Progenitor cell of endocrine pancreas (in vitro differentiated cells): ENCODE results near the gene PGGT1B. TPM values are rescaled to one million over a fixed set of nuclear protein-coding genes. Genes with fewer than 3 reads are reported as not detected.

Experiments used
- DNase-seq: peaks from one replicate; pipeline ENCODE4 v3.0.0; 2021; ENCODE audit warnings: low spot score; ENCODE audit not compliant: unreplicated experiment
- H3K27ac Mint-ChIP-seq: 2 replicates; pipeline ENCODE4 v1.8.0; 2021; ENCODE audit warnings: mild to moderate bottlenecking, moderate library complexity, mixed read lengths
- H3K27me3 Mint-ChIP-seq: 2 replicates; pipeline ENCODE4 v1.8.0; 2021; ENCODE audit warnings: mixed read lengths
- H3K36me3 Mint-ChIP-seq: 2 replicates; pipeline ENCODE4 v1.8.0; 2022; ENCODE audit warnings: mixed read lengths; ENCODE audit not compliant: insufficient read depth
- H3K4me1 Mint-ChIP-seq: 2 replicates; pipeline ENCODE4 v1.8.0; 2021; ENCODE audit warnings: low read depth, mixed read lengths
- H3K4me3 Mint-ChIP-seq: 2 replicates; pipeline ENCODE4 v1.8.0; 2021; ENCODE audit warnings: low read depth, mild to moderate bottlenecking, moderate library complexity, mixed read lengths
- H3K9me3 Mint-ChIP-seq: 2 replicates; pipeline ENCODE4 v1.8.0; 2021; ENCODE audit warnings: low read depth, mixed read lengths
- total RNA-seq: library from RNA; stranded (reverse); gene quantifications from 2 replicates; pipeline ENCODE4 v1.2.1, GENCODE V29; 2021
- TF ChIP-seq, protein P1 (sequence below): fragments of 200-600 bp; sonication (generic); IDR thresholded peaks from one replicate; pipeline ENCODE4 v1.5.0; 2021; ENCODE audit warnings: antibody characterized with exemption, mild to moderate bottlenecking; ENCODE audit not compliant: unreplicated experiment

The PGGT1B gene
- total RNA-seq, 1 donor from 2014 or later: 43.5 TPM

DNA sequence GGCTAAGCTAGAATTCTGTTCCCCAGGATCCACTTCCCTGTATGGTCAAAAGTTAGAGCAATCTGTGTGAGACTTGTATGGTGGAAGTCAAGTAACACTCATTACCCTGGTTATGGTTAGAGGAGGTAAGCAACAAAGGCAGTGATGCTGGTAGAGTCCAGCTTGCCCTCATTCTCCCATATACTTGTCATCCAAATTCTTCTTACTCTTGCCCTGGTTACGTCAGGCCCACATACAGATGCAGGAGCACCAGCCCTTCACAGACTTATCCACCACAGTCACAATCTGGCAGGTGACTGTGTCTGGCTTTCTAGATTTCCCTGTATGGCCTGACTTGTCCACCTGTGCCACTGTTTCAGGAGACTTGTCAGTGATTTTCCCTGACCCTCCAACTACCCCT lies 35.4 kb downstream of the PGGT1B start:
- peaks cover 18% of the 10 kb centered on the region for H3K36me3 Mint-ChIP-seq
- no peaks in the 10 kb centered on the region for H3K9me3 Mint-ChIP-seq
- no peaks in the 10 kb centered on the region for H3K27me3 Mint-ChIP-seq
- DNase-seq: no peak
- no peak overlapping the region for H3K4me3 Mint-ChIP-seq
- TF ChIP-seq, protein P1, sequence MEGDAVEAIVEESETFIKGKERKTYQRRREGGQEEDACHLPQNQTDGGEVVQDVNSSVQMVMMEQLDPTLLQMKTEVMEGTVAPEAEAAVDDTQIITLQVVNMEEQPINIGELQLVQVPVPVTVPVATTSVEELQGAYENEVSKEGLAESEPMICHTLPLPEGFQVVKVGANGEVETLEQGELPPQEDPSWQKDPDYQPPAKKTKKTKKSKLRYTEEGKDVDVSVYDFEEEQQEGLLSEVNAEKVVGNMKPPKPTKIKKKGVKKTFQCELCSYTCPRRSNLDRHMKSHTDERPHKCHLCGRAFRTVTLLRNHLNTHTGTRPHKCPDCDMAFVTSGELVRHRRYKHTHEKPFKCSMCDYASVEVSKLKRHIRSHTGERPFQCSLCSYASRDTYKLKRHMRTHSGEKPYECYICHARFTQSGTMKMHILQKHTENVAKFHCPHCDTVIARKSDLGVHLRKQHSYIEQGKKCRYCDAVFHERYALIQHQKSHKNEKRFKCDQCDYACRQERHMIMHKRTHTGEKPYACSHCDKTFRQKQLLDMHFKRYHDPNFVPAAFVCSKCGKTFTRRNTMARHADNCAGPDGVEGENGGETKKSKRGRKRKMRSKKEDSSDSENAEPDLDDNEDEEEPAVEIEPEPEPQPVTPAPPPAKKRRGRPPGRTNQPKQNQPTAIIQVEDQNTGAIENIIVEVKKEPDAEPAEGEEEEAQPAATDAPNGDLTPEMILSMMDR: no peak
- H3K27ac Mint-ChIP-seq: no peak overlapping the region
- H3K4me1 Mint-ChIP-seq: no peaks in the 10 kb centered on the region

DNA sequence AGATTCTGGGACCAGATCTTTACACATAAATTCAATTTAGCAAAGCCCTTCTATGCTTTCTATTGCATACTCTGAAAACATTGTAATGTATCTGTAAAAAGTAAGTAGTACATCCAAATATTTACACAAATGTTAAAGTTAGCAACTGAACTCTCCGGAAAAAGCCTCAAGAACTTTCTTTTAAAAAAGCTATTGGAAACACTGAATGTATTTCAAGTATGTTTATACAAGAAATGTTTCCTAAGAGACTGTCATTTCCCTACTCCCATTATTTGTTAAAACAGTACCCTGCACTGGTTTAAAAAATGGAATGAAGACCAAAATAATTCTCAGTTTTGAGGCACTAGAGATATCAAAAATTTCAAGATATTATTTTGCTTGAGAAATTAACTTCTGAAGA lies 48.1 kb downstream of the PGGT1B start:
- no peak for DNase-seq
- Mint-ChIP-seq H3K27me3 (no peaks in the 10 kb centered on the region), H3K27ac (no peak overlapping the region), H3K4me1 (no peaks in the 10 kb centered on the region), H3K9me3 (peaks cover 3% of the 10 kb centered on the region), H3K4me3 (no peak overlapping the region), H3K36me3 (peaks cover 10% of the 10 kb centered on the region)
- TF ChIP-seq, protein P1: no peak

DNA sequence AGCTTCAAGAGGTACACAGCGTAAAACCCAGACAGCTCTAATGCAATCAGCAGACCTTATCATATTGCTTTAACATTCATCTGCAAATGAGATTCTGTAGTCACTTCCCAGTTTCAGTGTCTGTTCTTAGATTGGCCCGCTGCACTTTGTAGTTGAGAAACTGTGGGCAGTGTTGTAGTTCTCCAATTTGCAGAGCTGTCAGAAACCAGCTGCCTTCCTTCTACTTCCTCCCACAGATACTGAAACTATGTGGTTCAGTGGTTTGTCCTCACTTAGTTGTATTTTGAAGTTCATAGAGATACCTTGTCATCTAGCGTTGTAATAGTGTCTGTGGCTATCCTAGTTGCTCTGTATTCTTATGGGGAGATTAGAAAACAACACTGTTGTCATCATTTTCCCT lies 53.4 kb downstream of the PGGT1B start:
- TF ChIP-seq, protein P1: no peak
- no peak for DNase-seq
- Mint-ChIP-seq H3K4me3 (no peak overlapping the region), H3K27ac (no peak overlapping the region), H3K27me3 (no peaks in the 10 kb centered on the region), H3K9me3 (no peaks in the 10 kb centered on the region), H3K36me3 (no peaks in the 10 kb centered on the region), H3K4me1 (no peaks in the 10 kb centered on the region)

DNA sequence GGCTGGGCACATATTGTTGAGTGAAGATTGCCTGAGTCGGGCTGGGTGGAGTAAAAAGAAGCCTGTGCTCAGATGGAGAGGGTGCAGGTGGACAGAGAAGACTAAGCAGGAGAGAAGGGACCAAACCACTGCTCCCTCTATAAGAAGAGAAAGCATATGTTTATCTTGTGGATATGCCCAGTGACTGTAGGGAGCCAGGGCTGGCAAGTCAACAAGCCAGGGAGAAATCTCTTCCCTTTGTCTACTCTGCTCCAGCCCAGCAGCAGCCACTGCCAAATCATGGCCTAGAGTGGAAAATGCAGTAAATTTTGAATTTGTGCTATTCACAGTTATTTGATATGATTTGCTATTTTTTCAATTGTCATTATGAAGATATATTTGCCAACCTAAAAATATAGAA lies 59.7 kb downstream of the PGGT1B start:
- Mint-ChIP-seq H3K27me3 (no peaks in the 10 kb centered on the region), H3K4me1 (no peaks in the 10 kb centered on the region), H3K27ac (no peak overlapping the region), H3K36me3 (peaks cover 2% of the 10 kb centered on the region), H3K4me3 (no peak overlapping the region), H3K9me3 (no peaks in the 10 kb centered on the region)
- DNase-seq: no peak
- TF ChIP-seq, protein P1: no peak

DNA sequence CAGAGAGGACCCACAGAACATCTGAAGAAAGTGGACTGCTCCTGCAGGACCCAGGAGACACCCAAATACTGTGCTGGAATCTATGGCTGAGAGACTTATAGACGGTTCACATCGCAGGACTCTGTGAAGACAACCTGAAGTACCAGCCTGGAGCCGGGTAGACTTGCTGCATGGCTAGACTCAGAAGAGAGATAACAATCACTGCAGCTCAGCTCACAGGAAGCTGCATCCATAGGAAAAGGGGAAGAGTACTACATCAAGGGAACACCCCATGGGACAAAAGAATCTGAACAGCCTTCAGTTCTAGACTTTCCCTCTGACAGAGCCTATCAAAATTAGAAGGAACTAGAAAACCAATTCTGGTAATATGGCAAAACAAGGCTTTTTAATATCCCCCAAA lies 66.5 kb downstream of the PGGT1B start:
- H3K27ac Mint-ChIP-seq: no peak overlapping the region

More for the DNA sequence above, 66.5 kb downstream of the PGGT1B start:
- DNase-seq: no peak
- Mint-ChIP-seq H3K9me3 (no peaks in the 10 kb centered on the region), H3K4me3 (no peak overlapping the region), H3K36me3 (peaks cover 2% of the 10 kb centered on the region), H3K4me1 (no peaks in the 10 kb centered on the region), H3K27me3 (peaks cover 2% of the 10 kb centered on the region)
- TF ChIP-seq, protein P1: no peak
